ENCODE measurements around the gene ELOVL3.

GRCh38 chr10:102234888-102235597 is 8.9 kb downstream of the ELOVL3 start:
- TF ChIP-seq CTCF (IDR thresholded peaks at IDR 0.05) = no peak
- no peak for TF ChIP-seq SIN3A (IDR thresholded peaks at IDR 0.05; ENCODE audit: borderline replicate concordance, insufficient read depth, low read depth, low read length)
- no peak for TF ChIP-seq REST (IDR thresholded peaks at IDR 0.05; ENCODE audit: insufficient read depth in 1 of 2, low read depth in 2 of 2, low read length in 1 of 2)
- TF ChIP-seq POLR2AphosphoS5 (IDR thresholded peaks at IDR 0.05; ENCODE audit: low read depth, low read length) = no peak

Data from Panc1 (cell line).